Keratinocyte (primary cell): ENCODE data around the gene LRR1. TPM values are rescaled to one million over a fixed set of nuclear protein-coding genes. Genes with fewer than 3 reads are reported as not detected.

Experiments
- DNase-seq: peaks from one replicate; pipeline ENCODE4 v3.0.0-alpha.2; 2011; ENCODE audit warnings: low read depth, missing footprints, low spot score
- FAIRE-seq: peaks from 2 replicates; lab custom pipeline; 2011; peaks lifted over from hg19 to GRCh38; lab: Jason Lieb, UNC
- H2AFZ ChIP-seq: 2 replicates; pipeline ENCODE4 v1.6.0; 2012; ENCODE audit warnings: low read length, control low read depth, inconsistent platforms; ENCODE audit not compliant: control insufficient read depth
- H3K27ac ChIP-seq: 2 replicates; pipeline ENCODE4 v1.5.1; 2011; ENCODE audit warnings: low read length; ENCODE audit not compliant: control insufficient read depth, insufficient read depth
- H3K27me3 ChIP-seq: 3 replicates; pipeline ENCODE4 v1.6.0; 2011; ENCODE audit warnings: low read length; ENCODE audit not compliant: control insufficient read depth, insufficient read depth; ENCODE audit errors: extremely low read depth
- H3K36me3 ChIP-seq, 2 experiments: 2 replicates in 1 of 2; 3 replicates in 1 of 2; pipeline ENCODE4 v1.5.1; 2011; ENCODE audit warnings: low read length in 2 of 2, mild to moderate bottlenecking in 1 of 2; ENCODE audit not compliant: control insufficient read depth in 2 of 2, insufficient read depth in 2 of 2; ENCODE audit errors: extremely low read depth in 1 of 2
- H3K4me1 ChIP-seq: 3 replicates; pipeline ENCODE4 v1.5.1; 2011; ENCODE audit warnings: low read length; ENCODE audit not compliant: control insufficient read depth, insufficient read depth; ENCODE audit errors: extremely low read depth
- H3K4me2 ChIP-seq: 3 replicates; pipeline ENCODE4 v1.6.0; 2011; ENCODE audit warnings: low read depth, low read length; ENCODE audit not compliant: control insufficient read depth, insufficient read depth; ENCODE audit errors: extremely low read depth
- H3K4me3 ChIP-seq, 3 experiments: fragments of 200-600 bp in 1 of 3; sonication (generic) in 1 of 3; 2 replicates in 2 of 3; 3 replicates in 1 of 3; pipeline ENCODE4 v1.5.1; 2011 to 2016; ENCODE audit warnings: low read length in 3 of 3, mild to moderate bottlenecking in 3 of 3, control low read depth in 2 of 3, inconsistent platforms in 1 of 3, low read depth in 1 of 3, mixed read lengths in 1 of 3, mixed run types in 1 of 3, moderate library complexity in 1 of 3; ENCODE audit not compliant: control insufficient read depth in 2 of 3, insufficient read depth in 2 of 3; ENCODE audit errors: extremely low read depth in 1 of 3
- H3K79me2 ChIP-seq: 2 replicates; pipeline ENCODE4 v1.6.0; 2012; ENCODE audit warnings: low read length; ENCODE audit not compliant: control insufficient read depth, insufficient read depth
- H3K9ac ChIP-seq: 3 replicates; pipeline ENCODE4 v1.6.0; 2011; ENCODE audit warnings: low read length; ENCODE audit not compliant: control insufficient read depth, insufficient read depth; ENCODE audit errors: extremely low read depth
- H3K9me1 ChIP-seq: 3 replicates; pipeline ENCODE4 v1.6.0; 2011; ENCODE audit warnings: low read length; ENCODE audit not compliant: control insufficient read depth, insufficient read depth; ENCODE audit errors: extremely low read depth
- H3K9me3 ChIP-seq: 2 replicates; pipeline ENCODE4 v1.5.1; 2012; ENCODE audit warnings: low read depth, low read length; ENCODE audit not compliant: control insufficient read depth
- H4K20me1 ChIP-seq: 3 replicates; pipeline ENCODE4 v1.6.0; 2011; ENCODE audit warnings: low read length; ENCODE audit not compliant: control insufficient read depth, insufficient read depth; ENCODE audit errors: extremely low read depth
- CTCF ChIP-seq, 3 experiments: IDR thresholded peaks in 1 of 3; conservative IDR thresholded peaks in 1 of 3; optimal IDR thresholded peaks in 1 of 3; 2 replicates in 2 of 3; 3 replicates in 1 of 3; pipeline versions ENCODE3 to v1.5.1; 2011; ENCODE audit warnings: low read length in 3 of 3, mild to moderate bottlenecking in 3 of 3, moderate library complexity in 2 of 3, control low read depth in 1 of 3, inconsistent platforms in 1 of 3; ENCODE audit not compliant: insufficient read depth in 2 of 3; ENCODE audit errors: extremely low read depth in 1 of 3
- EZH2 ChIP-seq: IDR thresholded peaks from one replicate; pipeline ENCODE4 v1.6.1; 2012; ENCODE audit warnings: inconsistent platforms, mild to moderate bottlenecking, low read length, moderate library complexity
- dilution Hi-C: fragments of 300-500 bp; cut with MboI; formaldehyde crosslinking; loops from one replicate; pipeline ENCODE4 v1.7.0; 2020; ENCODE audit warnings: low sequenced_read_pairs; ENCODE audit not compliant: extremely low pct_ligation_motif_present
- polyA plus RNA-seq, 5 experiments: library from polyadenylated mRNA; depleted of rRNA in 3 of 5; stranded (reverse) in 3 of 5; stranded (forward) in 1 of 5; unstranded in 1 of 5; fragments of >200 nt; gene quantifications; 1 replicate in 1 of 5; 2 replicates in 3 of 5; 3 replicates in 1 of 5; pipeline versions ENCODE4 v1.2.1 to v1.2.3, GENCODE V29; 2011 to 2012; ENCODE audit warnings: missing spikeins in 2 of 5, low read depth in 1 of 5, low replicate concordance in 1 of 5

Gene LRR1
- polyA plus RNA-seq, 1 donor (not counting 4 experiments of a cell fraction or from before 2014, with no cell fraction given): 22.7 TPM

GRCh38 chr14:49640540-49641417 is 42.0 kb downstream of the LRR1 start:
- dilution Hi-C loops: no loop called here
- H4K20me1 ChIP-seq: no peaks in the 10 kb centered on the region
- H3K79me2 ChIP-seq: peaks cover 54% of the 10 kb centered on the region

GRCh38 chr14:49641697-49642129 is 43.0 kb downstream of the LRR1 start:
- no peaks in the 10 kb centered on the region for H4K20me1 ChIP-seq
- TF ChIP-seq EZH2 (no peak), CTCF (optimal IDR thresholded peaks at IDR 0.05 in 1 of 3, IDR thresholded peaks at IDR 0.05 in 1 of 3, conservative IDR thresholded peaks at IDR 0.05 in 1 of 3; ENCODE audit: extremely low read depth in 1 of 3, insufficient read depth in 2 of 3, low read length in 3 of 3) (no peak)
- no peak overlapping the region for H3K9ac ChIP-seq
- H3K9me1 ChIP-seq: no peaks in the 10 kb centered on the region
- no peaks in the 10 kb centered on the region for H3K9me3 ChIP-seq
- H3K27ac ChIP-seq: no peak overlapping the region
- no peak overlapping the region for H2AFZ ChIP-seq
- H3K36me3 ChIP-seq: peaks cover 0 to 3% of the 10 kb centered on the region in 2 experiments
- H3K27me3 ChIP-seq: no peaks in the 10 kb centered on the region
- DNase-seq: no peak
- no peak for FAIRE-seq
- no peak overlapping the region for H3K4me3 ChIP-seq
- H3K4me1 ChIP-seq: no peaks in the 10 kb centered on the region
- dilution Hi-C loops: no loop called here
- no peak overlapping the region for H3K4me2 ChIP-seq
- H3K79me2 ChIP-seq: peaks cover 45% of the 10 kb centered on the region

More at GRCh38 chr14:49640540-49641417, 42.0 kb downstream of the LRR1 start:
- H3K4me1 ChIP-seq: peaks cover 5% of the 10 kb centered on the region
- peaks cover 3 to 4% of the 10 kb centered on the region in 2 experiments for H3K36me3 ChIP-seq
- no peak overlapping the region for H3K27ac ChIP-seq
- H3K9me3 ChIP-seq: no peaks in the 10 kb centered on the region
- H3K9ac ChIP-seq: no peak overlapping the region
- H3K4me3 ChIP-seq: no peak overlapping the region
- no peak overlapping the region for H2AFZ ChIP-seq
- H3K4me2 ChIP-seq: no peak overlapping the region
- no peak for DNase-seq
- H3K27me3 ChIP-seq: no peaks in the 10 kb centered on the region
- no peak for FAIRE-seq
- TF ChIP-seq CTCF (optimal IDR thresholded peaks at IDR 0.05 in 1 of 3, IDR thresholded peaks at IDR 0.05 in 1 of 3, conservative IDR thresholded peaks at IDR 0.05 in 1 of 3; ENCODE audit: extremely low read depth in 1 of 3, insufficient read depth in 2 of 3, low read length in 3 of 3) (no peak), EZH2 (no peak)
- H3K9me1 ChIP-seq: no peaks in the 10 kb centered on the region
